HepG2 (cell line): ENCODE results near the gene SLFN13.

ENCODE experiments used
- BCL6 ChIP-seq: IDR thresholded peaks from 2 replicates; pipeline ENCODE4 v1.6.1; 2016; ENCODE audit warnings: missing genetic modification reagents, missing compliant biosample characterization
- BRCA1 ChIP-seq: sonication (generic); formaldehyde crosslinking; IDR thresholded peaks from 2 replicates; pipeline ENCODE4 v1.4.0; 2020; ENCODE audit warnings: missing genetic modification reagents
- CTCF ChIP-seq: sonication (generic); formaldehyde crosslinking; IDR thresholded peaks from 2 replicates; pipeline ENCODE4 v1.5.0; 2020; ENCODE audit warnings: mild to moderate bottlenecking, missing genetic modification reagents, moderate library complexity
- EP300 ChIP-seq, 3 experiments: sonication (generic) in 1 of 3; formaldehyde crosslinking in 1 of 3; IDR thresholded peaks; 2 replicates each; pipeline versions ENCODE4 v1.5.1 to v1.6.1; 2011 to 2020; ENCODE audit warnings: low read depth in 2 of 3, low read length in 2 of 3, borderline replicate concordance in 1 of 3, improper control_type of control experiment in 1 of 3, mild to moderate bottlenecking in 1 of 3, missing genetic modification reagents in 1 of 3, moderate library complexity in 1 of 3
- PHF8 ChIP-seq: sonication (generic); formaldehyde crosslinking; IDR thresholded peaks from 2 replicates; pipeline ENCODE4 v1.5.0; 2020; ENCODE audit warnings: missing genetic modification reagents
- PREB ChIP-seq: sonication (generic); formaldehyde crosslinking; IDR thresholded peaks from 2 replicates; pipeline ENCODE4 v1.4.0; 2020; ENCODE audit warnings: missing genetic modification reagents
- RAD21 ChIP-seq: fragments of 450-650 bp; formaldehyde crosslinking; IDR thresholded peaks from 2 replicates; pipeline ENCODE4 v1.5.0; 2020; ENCODE audit warnings: mild to moderate bottlenecking
- REST ChIP-seq, 2 experiments: IDR thresholded peaks; 2 replicates each; pipeline ENCODE4 v1.6.1; 2011 to 2012; ENCODE audit warnings: low read length in 2 of 2, borderline replicate concordance in 1 of 2, low read depth in 1 of 2, mild to moderate bottlenecking in 1 of 2, moderate library complexity in 1 of 2
- RNF219 ChIP-seq: sonication (generic); formaldehyde crosslinking; IDR thresholded peaks from 2 replicates; pipeline ENCODE4 v1.5.0; 2020; ENCODE audit warnings: mild to moderate bottlenecking, missing genetic modification reagents
- TCF7L2 ChIP-seq: IDR thresholded peaks from 2 replicates; pipeline ENCODE4 v1.6.1; 2011; ENCODE audit warnings: mild to moderate bottlenecking, low read depth, low read length, moderate library complexity
- ZBTB10 ChIP-seq: sonication (generic); formaldehyde crosslinking; IDR thresholded peaks from 2 replicates; pipeline ENCODE4 v1.4.0; 2020; ENCODE audit warnings: missing genetic modification reagents, borderline replicate concordance

- TF ChIP-seq TCF7L2, result no peak
- no peak for TF ChIP-seq RNF219 (CRISPR knock-in tag)
- no peak for TF ChIP-seq EP300 (IDR thresholded peaks at IDR 0.05; ENCODE audit: low read depth in 2 of 2, low read length in 2 of 2)
- no peak for TF ChIP-seq EP300 (CRISPR knock-in tag; IDR thresholded peaks at IDR 0.05; ENCODE audit: borderline replicate concordance)
- no peak for TF ChIP-seq RAD21 (CRISPR knock-in tag)
- no peak for TF ChIP-seq REST (IDR thresholded peaks at IDR 0.05; ENCODE audit: borderline replicate concordance in 1 of 2, low read depth in 1 of 2, low read length in 2 of 2)
- TF ChIP-seq BRCA1, result no peak
- TF ChIP-seq PHF8 (CRISPR knock-in tag), result no peak
- no peak for TF ChIP-seq CTCF (CRISPR knock-in tag)
- no peak for TF ChIP-seq PREB (CRISPR knock-in tag)
- TF ChIP-seq BCL6 (CRISPR knock-in tag), result no peak
- TF ChIP-seq ZBTB10 (CRISPR knock-in tag), result no peak
These were observed 16.1 kb downstream of the SLFN13 start, which contains the start of gene SLFN12 for GRCh38 chr17:35432176-35433074.
